HG03196 (cell line): Measurements from ENCODE around the gene HHEX.

Source experiments
- ATAC-seq: cut with Tn5 transposase; IDR thresholded peaks from one replicate; pipeline ENCODE4 v1.9.1; 2021; ENCODE audit not compliant: unreplicated experiment

The HHEX gene

DNA sequence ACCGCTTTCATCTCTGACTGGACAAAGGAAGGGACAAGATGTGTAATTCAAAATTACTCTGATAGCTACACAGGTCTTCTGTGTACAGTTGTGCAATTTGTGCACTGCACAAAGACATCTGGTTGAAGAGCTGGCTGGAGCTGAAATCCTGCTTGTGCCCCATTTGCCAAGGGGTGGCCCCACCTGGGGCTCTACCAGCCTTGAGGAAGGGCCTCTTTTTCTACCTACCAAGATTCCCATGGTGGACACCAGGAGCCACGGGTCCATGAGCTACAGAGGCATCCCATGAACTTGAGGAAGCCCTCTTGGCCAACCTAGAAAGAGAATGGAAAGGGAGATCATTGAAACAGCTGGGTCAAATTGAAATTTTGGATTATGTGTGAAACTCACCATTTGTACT lies 43.2 kb downstream of the HHEX start:
- ATAC-seq: no peak

GRCh38 chr10:92734301-92734700 lies 44.5 kb downstream of the HHEX start:
- no peak for ATAC-seq

- ATAC-seq: no peak
Measured at GRCh38 chr10:92735938-92736337, 46.2 kb downstream of the HHEX start.

DNA sequence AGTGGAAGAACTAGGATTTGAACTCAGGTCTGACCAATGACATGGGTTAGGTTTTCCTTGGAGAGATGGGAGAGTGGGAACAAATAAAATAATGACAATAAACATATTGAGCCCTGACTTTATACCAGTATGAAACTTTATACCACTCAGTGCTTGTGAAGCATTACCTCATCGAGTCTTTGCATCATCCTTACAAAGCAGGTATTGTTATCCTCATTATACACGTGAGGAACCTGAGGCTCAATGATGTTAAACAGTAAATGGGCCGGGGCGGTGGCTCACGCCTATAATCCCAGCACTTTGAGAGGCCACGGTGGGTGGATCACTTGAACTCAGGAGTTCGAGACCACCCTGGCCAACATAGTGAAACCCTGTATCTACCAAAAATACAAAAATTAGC lies 47.7 kb downstream of the HHEX start:
- ATAC-seq: no peak

- ATAC-seq: no peak
Measured at GRCh38 chr10:92740762-92741161, 51.0 kb downstream of the HHEX start.

- ATAC-seq: peak; percentile 6
Measured at GRCh38 chr10:92741741-92742140, 52.0 kb downstream of the HHEX start.

DNA sequence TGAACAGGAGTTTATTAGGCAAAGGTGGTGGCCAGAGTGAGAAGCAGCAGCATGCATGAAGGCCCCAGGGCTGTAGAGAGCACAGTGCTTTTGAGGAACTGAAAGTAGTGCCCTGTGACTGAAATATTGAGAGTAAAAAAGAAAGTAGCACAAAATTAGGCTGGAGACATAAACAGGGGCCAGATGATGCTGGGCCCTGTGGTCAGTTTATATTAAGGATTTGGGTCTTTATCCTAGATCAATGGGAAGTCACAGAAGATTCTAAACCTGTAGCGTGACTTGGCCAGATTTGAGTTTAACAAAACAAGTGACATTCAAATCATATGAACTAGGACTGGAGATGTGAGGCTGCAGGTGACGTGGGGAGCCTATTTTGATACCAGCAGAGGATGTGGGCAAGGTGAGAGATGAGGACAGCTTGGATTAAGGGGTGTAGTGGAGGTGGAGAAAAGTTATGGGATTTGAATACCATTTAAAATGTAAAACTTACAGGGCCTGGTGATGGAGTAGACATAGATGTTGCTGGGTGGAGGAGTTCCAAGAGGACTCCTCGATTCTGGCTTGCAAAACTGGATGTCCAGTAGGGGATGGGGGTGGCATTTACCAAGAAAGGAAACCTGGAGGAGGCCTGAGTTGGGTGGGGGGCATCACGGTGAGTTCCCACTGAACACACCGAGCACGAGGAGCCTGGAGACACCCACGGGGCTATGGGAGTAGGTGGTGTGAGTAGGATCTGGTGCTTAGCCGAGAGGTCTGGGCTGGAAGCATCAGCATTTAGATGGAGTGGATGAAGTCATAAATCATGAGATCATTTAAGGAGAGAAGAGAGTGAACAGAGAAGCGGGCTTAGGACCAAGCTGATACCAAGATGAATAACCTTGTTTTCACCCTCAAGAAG lies 52.8 kb downstream of the HHEX start:
- peak; percentile 98 for ATAC-seq
